GM18508 (cell line): Measurements from ENCODE around the gene MRTFB.
"Not testable (repeated sequence)": the region's sequence is repeated elsewhere in the genome, so short reads cannot be mapped to it uniquely, and the experiment has no call there.

ENCODE experiments used
- ATAC-seq: cut with Tn5 transposase; IDR thresholded peaks from one replicate; pipeline ENCODE4 v1.9.1; 2021; ENCODE audit warnings: moderate number of reproducible peaks; ENCODE audit not compliant: insufficient read depth, unreplicated experiment

Gene MRTFB

GRCh38 chr16:14182999-14183398 lies 111.9 kb downstream of the MRTFB start:
- ATAC-seq = no peak

DNA sequence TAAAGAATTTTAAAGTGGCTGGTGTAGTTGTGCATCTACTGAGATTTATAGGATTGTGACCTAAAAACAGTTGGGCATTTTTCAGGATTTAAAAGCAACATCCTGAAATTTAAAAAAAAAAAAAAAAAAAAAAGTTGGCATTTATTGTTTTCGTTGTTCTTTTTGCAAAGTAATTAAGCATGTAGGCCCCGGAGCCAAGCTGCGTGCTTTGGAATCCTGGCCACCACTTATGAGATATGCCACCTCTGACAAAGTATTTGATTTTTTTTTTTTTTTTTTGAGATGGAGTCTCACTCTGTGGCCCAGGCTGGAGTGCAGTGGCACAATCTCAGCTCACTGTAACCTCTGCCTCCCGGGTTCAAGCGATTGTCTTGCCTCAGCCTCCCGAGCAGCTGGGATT lies 112.8 kb downstream of the MRTFB start:
- ATAC-seq = not testable (repeated sequence)

- ATAC-seq = no peak
Observed at GRCh38 chr16:14186007-14186794, 115.1 kb downstream of the MRTFB start.

DNA sequence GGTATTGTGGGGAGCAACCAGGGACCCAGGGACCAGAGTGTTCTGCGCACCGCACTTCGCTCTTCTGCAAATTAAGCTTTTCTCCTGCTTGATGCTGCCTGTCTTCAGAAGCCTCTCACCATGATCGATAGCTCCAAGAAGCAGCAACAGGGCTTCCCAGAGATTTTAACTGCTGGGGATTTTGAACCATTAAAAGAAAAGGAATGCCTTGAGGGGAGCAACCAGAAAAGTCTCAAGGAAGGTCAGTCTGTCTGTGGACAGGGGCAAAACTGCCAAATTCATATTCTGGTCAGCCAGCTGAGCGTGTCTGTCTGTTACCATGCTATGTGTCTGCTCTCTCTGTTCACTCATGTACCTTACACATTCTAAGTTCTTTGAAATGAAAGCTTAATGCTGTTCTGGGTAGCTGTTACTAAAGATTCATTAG lies 115.7 kb downstream of the MRTFB start:
- no peak for ATAC-seq

DNA sequence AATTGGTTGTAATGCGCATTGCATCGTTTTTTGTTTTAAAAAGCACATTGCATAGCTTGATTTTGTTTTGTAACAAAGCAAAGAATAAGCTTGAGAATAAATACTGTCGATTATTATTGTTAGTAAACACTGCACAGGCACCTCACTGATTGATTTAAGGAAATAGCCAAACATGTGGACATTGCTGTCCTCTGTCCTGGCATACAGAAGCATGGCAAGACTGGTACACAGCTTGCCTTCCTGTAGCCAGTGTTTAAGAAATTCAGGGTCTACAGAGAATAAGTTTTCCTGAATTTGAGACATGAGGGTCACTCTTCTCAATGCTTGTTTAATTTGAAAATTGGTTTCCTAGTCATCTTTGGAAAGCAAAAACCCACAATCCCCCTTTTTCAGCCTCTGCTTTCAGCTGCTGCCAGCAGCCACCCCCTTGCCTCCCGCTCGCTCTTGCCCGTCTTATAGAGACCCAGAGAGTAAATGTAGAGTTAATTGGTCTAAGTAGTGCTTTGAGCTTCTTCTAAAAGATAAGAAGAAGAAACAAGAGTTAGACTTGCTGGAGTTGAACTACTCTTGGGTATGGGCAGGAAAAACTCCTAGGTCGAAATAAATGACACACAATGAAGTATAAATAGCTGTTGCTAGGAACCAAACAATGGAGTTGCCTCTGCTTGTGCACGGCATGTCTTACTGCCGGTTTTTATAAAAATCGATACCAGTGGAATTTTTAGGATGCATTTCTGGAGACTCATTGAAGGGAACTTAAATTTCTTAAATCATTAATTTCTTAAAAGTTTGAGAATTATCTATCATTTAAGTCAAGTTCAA lies 116.6 kb downstream of the MRTFB start:
- no peak for ATAC-seq

- peak; percentile 58 for ATAC-seq
Observed at GRCh38 chr16:14193316-14193871, 122.3 kb downstream of the MRTFB start.

DNA sequence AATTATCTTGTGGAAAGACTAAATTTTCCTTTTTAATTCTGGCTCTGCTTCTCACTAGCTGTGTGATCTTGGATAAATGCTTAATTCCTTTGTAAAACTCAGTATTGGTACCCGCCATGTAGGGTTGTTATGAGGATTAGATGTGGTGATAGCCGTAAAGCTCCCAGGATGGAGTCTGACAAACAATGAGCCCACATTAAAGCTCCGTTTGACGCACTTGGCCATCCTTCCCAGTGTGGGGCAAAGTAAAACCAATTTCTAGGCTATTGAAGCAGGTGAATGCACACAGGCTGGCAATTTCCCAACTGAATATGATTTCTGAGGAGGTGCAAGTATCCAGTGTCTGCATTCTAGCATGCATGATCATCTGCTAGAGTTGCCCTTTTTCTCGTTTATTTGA lies 123.6 kb downstream of the MRTFB start:
- no peak for ATAC-seq

DNA sequence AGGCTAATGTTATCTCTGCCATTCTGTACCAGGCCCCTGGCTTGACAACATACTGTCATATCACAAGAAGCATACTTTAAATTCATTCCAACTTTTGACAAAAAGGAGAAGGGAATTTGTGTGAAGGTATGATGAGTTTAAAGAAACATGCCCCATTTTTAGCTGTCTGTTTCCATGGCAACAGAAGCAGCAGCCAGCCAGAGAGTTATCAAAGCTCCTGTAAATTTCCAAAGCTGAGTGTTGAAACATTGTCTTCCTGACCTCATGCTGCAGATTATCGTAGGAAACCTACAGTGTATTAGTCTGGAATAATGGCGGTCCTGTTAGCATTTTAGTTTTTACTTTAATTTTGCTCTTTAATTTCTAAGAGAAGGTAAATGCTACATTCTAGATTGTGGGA lies 124.9 kb downstream of the MRTFB start:
- ATAC-seq = no peak

GRCh38 chr16:14196539-14196938 lies 125.4 kb downstream of the MRTFB start:
- ATAC-seq = no peak

GRCh38 chr16:14198012-14198411 lies 126.9 kb downstream of the MRTFB start:
- no peak for ATAC-seq

- ATAC-seq = no peak
Observed at GRCh38 chr16:14198572-14198971, 127.5 kb downstream of the MRTFB start.

GRCh38 chr16:14199199-14199598 lies 128.1 kb downstream of the MRTFB start:
- ATAC-seq = no peak

DNA sequence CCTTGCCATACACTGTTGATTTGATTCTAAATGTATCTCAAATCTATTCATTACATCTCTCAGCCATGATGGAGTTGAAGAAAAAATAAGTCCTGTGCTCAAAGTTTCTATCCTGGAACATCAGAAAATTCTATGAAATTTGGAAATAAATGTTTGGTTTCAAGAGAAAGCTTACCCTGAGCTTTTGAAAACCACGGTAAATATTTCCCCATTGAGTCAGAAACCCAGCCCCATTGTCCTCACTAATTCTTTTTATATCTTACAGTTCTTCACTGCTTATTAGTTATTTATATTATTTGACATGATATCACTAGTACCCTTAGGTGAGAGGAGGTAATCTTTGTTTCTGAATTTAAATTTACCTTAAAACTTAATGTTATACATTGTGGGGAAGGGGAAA lies 128.5 kb downstream of the MRTFB start:
- ATAC-seq = no peak

GRCh38 chr16:14202095-14202494 lies 131.0 kb downstream of the MRTFB start:
- ATAC-seq = no peak

- no peak for ATAC-seq
Observed at GRCh38 chr16:14202697-14203096, 131.6 kb downstream of the MRTFB start.

- ATAC-seq = no peak
Observed at GRCh38 chr16:14203166-14203565, 132.0 kb downstream of the MRTFB start.

GRCh38 chr16:14205666-14206065 lies 134.5 kb downstream of the MRTFB start:
- no peak for ATAC-seq

DNA sequence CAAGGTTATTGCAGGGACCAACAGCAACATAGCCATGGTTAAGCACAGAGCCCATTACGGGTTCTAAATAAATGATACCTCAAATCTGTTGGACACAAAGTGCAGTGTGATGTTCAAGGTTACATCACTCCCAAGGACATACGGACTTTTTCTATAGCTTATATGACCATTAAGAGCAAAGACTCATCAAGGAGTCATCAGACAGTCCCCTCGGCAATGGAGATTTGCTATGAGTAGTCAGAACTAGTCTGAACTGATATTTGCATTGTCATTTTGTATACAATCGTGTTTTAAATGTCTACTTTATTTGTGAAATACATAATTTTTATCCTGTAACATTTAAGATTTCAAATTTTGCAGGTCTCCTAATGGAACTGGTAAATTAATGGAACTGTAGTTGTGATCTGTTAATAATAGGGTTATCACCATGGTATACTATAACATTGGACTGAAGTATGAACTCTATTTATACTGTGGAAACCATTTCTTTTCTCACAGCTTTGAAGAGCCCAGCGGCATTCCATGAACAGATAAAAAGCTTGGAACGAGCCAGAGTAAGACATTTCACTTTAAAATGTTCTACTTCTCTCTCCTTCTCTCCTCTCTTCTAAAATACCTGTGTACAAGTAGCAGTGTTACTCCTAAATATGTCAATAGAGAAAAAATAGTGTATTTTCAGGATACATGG lies 140.9 kb downstream of the MRTFB start:
- ATAC-seq = no peak

- ATAC-seq = no peak
Observed at GRCh38 chr16:14215941-14216340, 144.8 kb downstream of the MRTFB start.

GRCh38 chr16:14219983-14220382 lies 148.9 kb downstream of the MRTFB start:
- no peak for ATAC-seq

- ATAC-seq = no peak
Observed at GRCh38 chr16:14223632-14224031, 152.5 kb downstream of the MRTFB start.
